NOMO-1 (cell line): Measurements from ENCODE around the gene CCL1.
A peak's percentile ranks its signal among the peaks of the same experiment; 100 is the strongest.

Experiments
- DNase-seq, 2 experiments: peaks; one replicate each; lab custom pipeline; 2025; ENCODE audit not compliant: unreplicated experiment in 2 of 2; lab: John Stamatoyannopoulos, UW

Gene CCL1, protein sequence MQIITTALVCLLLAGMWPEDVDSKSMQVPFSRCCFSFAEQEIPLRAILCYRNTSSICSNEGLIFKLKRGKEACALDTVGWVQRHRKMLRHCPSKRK

DNA sequence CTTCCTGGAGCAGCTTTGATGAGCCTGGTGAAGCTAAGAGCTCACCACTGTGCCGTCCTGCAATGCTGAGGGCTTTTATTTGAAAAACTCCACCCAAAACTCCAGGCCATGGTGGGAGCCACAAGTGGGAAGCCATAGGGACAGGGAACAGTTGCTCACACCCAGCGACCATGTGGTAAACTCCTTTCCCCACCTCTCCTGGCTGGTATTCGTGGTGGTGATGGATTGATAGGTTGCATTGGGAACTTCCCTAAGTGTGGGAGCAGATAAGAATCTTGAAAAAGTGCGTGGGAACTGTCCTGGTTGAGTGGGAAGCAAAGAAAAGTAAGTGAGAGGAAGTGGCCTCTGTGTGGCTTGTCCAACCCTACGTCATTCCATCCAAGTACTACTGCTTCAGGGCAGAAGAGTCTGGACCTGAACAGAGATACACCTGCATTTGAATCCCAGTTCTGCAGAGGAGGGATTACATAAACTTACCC is at the start of gene CCL1:
CCL1 (minus strand) TSS at position 51 of the 479 bp plus-strand sequence. CDS start 72 bp downstream, outside the sequence.
- no peak for DNase-seq

- DNase-seq, result peak in 1 of 2 experiments; percentile 12
These were observed 49.5 kb upstream of the CCL1 start for GRCh38 chr17:34412534-34412933.

- DNase-seq, result no peak
These were observed 48.8 kb upstream of the CCL1 start for GRCh38 chr17:34411646-34412421.

DNA sequence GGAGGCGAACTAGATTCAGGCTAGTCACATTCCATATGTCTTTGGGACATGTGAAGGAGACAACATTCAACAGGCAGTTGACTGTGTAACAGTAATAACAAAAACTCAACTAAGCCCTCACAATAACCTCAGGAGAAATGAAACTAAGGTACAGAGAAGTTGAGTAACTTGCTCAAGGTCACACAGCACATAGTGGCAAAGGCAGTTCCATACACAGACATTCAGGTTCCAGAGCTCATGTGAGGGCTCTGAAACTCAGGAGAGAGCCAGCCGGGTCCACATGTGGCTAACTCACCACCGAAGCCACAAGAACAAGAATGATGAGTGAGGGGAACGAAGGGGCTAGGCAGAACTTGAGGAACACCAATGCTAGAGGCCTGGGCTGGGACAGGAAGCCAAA is 46.3 kb upstream of the CCL1 start:
- no peak for DNase-seq

GRCh38 chr17:34408439-34408838 is 45.4 kb upstream of the CCL1 start:
- DNase-seq, result no peak

DNA sequence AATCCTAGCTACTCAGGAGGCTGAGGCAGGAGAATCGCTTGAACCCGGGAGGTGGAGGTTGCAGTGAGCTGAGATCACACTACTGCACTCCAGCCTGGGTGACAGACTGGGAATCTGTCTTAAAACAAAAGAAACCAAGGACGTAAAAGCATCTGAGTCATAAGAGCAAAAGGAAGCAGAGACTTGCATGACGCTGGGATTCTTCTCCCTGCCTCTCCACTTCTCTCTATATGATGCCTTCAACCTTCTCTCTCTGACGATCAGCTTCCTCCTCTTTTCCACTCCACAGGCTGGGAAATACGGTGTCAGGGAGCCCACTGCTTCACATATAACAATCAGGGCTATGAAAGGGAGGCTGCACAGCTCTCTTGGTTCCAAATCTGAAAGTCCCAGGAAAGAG is 43.2 kb upstream of the CCL1 start:
- DNase-seq, result no peak

- DNase-seq, result peak in 1 of 2 experiments; percentile 66
These were observed 40.0 kb upstream of the CCL1 start for GRCh38 chr17:34403006-34403405.

- peak in 1 of 2 experiments; percentile 21 for DNase-seq
These were observed 38.1 kb upstream of the CCL1 start for GRCh38 chr17:34401165-34401564.

GRCh38 chr17:34400301-34400931 is 37.4 kb upstream of the CCL1 start:
- DNase-seq, result no peak

GRCh38 chr17:34399725-34400124 is 36.7 kb upstream of the CCL1 start:
- no peak for DNase-seq

- DNase-seq, result peak; percentile 77 to 96
These were observed 36.0 kb upstream of the CCL1 start for GRCh38 chr17:34398990-34399389.

- no peak for DNase-seq
These were observed 34.2 kb upstream of the CCL1 start for GRCh38 chr17:34397265-34397664.

DNA sequence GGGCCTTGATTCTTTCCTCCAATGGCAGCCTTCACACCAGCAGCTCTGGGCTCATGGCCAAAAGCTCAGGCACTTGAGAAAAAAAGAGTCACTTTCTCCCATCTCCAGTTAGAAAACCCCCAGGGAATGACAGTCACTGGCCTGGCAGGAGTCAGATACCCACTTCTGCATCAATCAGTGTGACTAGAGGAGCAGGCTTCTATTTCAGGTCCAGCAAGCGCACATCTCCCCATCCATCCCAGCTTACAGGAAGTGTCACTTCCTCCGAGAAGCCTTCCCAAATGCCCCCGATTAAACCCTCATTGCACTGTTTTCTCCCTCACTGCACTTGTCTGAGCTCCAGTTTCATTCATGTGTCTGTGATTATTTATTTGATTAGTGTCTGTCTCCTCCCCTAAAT is 30.4 kb upstream of the CCL1 start:
- no peak for DNase-seq

DNA sequence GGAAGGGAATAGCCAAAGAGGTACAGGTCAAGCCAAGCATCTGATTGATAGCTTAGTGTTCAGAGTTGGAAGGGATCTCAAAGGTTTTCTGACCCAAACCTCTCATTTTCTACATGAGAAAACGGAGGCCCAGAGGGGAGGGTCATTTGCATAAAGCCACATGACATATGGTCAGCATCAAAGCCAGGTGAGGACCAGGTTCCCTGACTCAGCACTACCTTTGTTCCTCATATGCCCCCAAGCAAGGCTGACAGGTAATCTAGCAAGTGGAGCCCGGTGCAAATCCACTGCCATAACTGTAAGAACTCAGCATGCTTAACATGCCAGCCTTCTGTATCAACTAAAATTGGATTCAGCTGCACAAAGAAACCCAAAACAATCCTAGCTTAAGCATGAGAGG is 28.2 kb upstream of the CCL1 start:
- no peak for DNase-seq

- DNase-seq, result no peak
These were observed 27.6 kb upstream of the CCL1 start for GRCh38 chr17:34390649-34391048.

- no peak for DNase-seq
These were observed 26.2 kb upstream of the CCL1 start for GRCh38 chr17:34389126-34389750.

DNA sequence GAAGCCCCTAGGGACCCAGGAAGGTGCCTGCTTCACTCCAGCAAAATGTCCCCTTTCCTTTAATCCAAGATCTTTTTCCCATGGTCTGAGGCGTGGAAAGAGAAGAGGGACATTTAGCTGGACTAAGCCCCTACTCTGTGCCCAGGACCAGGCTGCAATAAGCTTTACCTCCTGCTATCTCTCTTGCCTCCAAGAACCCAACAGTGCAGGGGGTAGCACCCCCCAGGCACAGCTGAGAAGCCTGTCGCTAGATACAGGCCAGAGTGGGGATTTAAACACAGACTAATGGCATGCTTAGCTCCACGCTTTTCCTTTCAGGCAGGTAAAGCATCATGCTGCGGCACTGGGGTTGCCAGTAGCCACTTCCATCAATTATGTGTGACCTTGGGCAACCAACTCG is 24.5 kb upstream of the CCL1 start:
- no peak for DNase-seq

GRCh38 chr17:34386697-34387550 is 23.9 kb upstream of the CCL1 start:
- peak; percentile 42 to 52 for DNase-seq

- DNase-seq, result no peak
These were observed 23.3 kb upstream of the CCL1 start for GRCh38 chr17:34386343-34386696.

GRCh38 chr17:34384822-34385605 is 22.0 kb upstream of the CCL1 start:
- no peak for DNase-seq
